Ovary (tissue), 9 donors: ENCODE results near the gene ZNF329. TPM values are rescaled to one million over a fixed set of nuclear protein-coding genes. Genes with fewer than 3 reads are reported as not detected.

Source experiments
- DNase-seq, 5 donors: peaks; one replicate each; pipeline ENCODE4 v3.0.0-alpha.2; 2019 to 2020
- H3K27ac ChIP-seq, 2 donors: fragments of 200-600 bp; one replicate each; pipeline versions ENCODE4 v1.5.1 to v1.8.0; 2019 to 2022
- H3K27me3 ChIP-seq: fragments of 200-600 bp; one replicate; pipeline ENCODE4 v1.8.0; 2022
- H3K36me3 ChIP-seq: fragments of 200-600 bp; sonication (generic); one replicate; pipeline ENCODE4 v1.5.1; 2019
- H3K4me1 ChIP-seq: one replicate; pipeline ENCODE4 v1.8.1; 2013; ENCODE audit warnings: mild to moderate bottlenecking, moderate library complexity; ENCODE audit not compliant: insufficient read depth
- H3K4me3 ChIP-seq: fragments of 200-600 bp; sonication (generic); one replicate; pipeline ENCODE4 v1.5.1; 2017
- H3K9me3 ChIP-seq, 2 donors: fragments of 200-600 bp in 1 of 2; sonication (generic) in 1 of 2; one replicate each; pipeline versions ENCODE4 v1.5.1 to v1.8.1; 2013 to 2019; ENCODE audit warnings: mild to moderate bottlenecking in 1 of 2, moderate library complexity in 1 of 2
- EP300 ChIP-seq: sonication (generic); formaldehyde crosslinking; IDR thresholded peaks from one replicate; pipeline ENCODE4 v1.6.1; 2017; ENCODE audit warnings: antibody characterized with exemption
- POLR2A ChIP-seq: fragments of 450-650 bp; IDR thresholded peaks from one replicate; pipeline ENCODE4 v1.6.1; 2017; ENCODE audit warnings: antibody characterized with exemption, mild to moderate bottlenecking, moderate library complexity
- WGBS, 3 donors: extraction: QIAGEN DNeasy Blood & Tissue Kit in 1 of 3; methylation state at CpG; one replicate each; pipeline versions ENCODE4 v1.1.5 to v1.1.7; 2013 to 2017; 5-methylcytosine and 5-hydroxymethylcytosine counted together
- intact Hi-C, 4 donors: fragments of 100-400 bp; cut with DNase I; formaldehyde crosslinking; loops; one replicate each; pipeline versions ENCODE4 v1.11.0 to v1.15.1; 2022 to 2023
- polyA plus RNA-seq, 2 donors: library from polyadenylated mRNA; stranded (reverse); fragments of 200-250 nt in 1 of 2; fragments of 350-450 nt in 1 of 2; fragmentation: Illumina TruSeq in 1 of 2; extraction: RNeasy Lipid Tissue Mini Kit (QIAGEN cat#74804) in 1 of 2; gene quantifications; one replicate each; pipeline ENCODE4 v1.2.3, GENCODE V29; 2013 to 2014
- total RNA-seq, 7 donors: library from RNA; depleted of rRNA in 2 of 7; stranded (reverse); fragments of >200 nt in 2 of 7; fragmentation: NEBNext Ultra II Directional in 3 of 7; extraction: Animal tissue kit (Norgen Biotek cat#: 25700) in 3 of 7; gene quantifications; one replicate each; pipeline versions ENCODE4 v1.1.0 to v1.2.4, GENCODE V29; 2016 to 2023
- TF ChIP-seq, protein P1 (sequence below), 3 donors: fragments of 450-650 bp in 2 of 3; fragments of 200-600 bp in 1 of 3; IDR thresholded peaks; one replicate each; pipeline versions ENCODE4 v1.5.1 to v1.8.0; 2016 to 2022; ENCODE audit warnings: antibody characterized with exemption in 3 of 3, mild to moderate bottlenecking in 1 of 3
- donor health status: DM: no; HTN: no; CAD: no; lungs with moderate emphysema.
- donor health status: DM: no; HTN: no; CAD: no.
- donor health status: Bipolar disorder and iron deficiency.
- donor health status: DM: yes; HTN: yes; CAD: no.
- donor health status: DM: no; HTN: no; CAD: no.
- donor health status: DM: yes; HTN: yes; CAD: no.

ZNF329 gene
- total and polyA plus RNA-seq, 9 donors = 5.6 to 16.9 (median 13.5) TPM

GRCh38 chr19:58107778-58108545 is 42.6 kb downstream of the ZNF329 start:
- Histone ChIP-seq H3K36me3 (no peaks in the 10 kb centered on the region), H3K27me3 (no peaks in the 10 kb centered on the region), H3K27ac (no peak overlapping the region), H3K4me3 (no peak overlapping the region), H3K9me3 (peaks cover 5 to 45% of the 10 kb centered on the region in 2 donors), H3K4me1 (no peaks in the 10 kb centered on the region)
- intact Hi-C loops = no loop called here
- TF ChIP-seq EP300 (no peak), POLR2A (no peak)
- TF ChIP-seq, protein P1, sequence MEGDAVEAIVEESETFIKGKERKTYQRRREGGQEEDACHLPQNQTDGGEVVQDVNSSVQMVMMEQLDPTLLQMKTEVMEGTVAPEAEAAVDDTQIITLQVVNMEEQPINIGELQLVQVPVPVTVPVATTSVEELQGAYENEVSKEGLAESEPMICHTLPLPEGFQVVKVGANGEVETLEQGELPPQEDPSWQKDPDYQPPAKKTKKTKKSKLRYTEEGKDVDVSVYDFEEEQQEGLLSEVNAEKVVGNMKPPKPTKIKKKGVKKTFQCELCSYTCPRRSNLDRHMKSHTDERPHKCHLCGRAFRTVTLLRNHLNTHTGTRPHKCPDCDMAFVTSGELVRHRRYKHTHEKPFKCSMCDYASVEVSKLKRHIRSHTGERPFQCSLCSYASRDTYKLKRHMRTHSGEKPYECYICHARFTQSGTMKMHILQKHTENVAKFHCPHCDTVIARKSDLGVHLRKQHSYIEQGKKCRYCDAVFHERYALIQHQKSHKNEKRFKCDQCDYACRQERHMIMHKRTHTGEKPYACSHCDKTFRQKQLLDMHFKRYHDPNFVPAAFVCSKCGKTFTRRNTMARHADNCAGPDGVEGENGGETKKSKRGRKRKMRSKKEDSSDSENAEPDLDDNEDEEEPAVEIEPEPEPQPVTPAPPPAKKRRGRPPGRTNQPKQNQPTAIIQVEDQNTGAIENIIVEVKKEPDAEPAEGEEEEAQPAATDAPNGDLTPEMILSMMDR (IDR thresholded peaks at IDR 0.05) = no peak
- 79 to 88% (median 83%) methylated on average over 7 of the region's 7 CpGs for WGBS, 3 donors
- DNase-seq = no peak

DNA sequence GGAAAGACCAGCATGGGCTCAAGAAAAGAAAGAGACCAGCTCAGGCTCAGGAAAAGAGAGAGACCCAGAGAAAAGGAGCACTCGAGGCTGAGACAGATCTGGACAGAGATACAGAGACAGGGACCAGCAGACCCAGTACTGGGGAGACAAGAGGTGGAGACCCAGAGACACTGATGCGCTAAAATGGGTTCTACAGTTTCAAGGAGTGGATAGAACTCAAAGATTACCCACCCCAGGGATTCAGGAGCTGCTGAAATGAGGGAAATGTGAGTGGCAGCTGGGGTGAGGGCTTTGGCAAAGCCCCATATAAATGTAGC is 51.9 kb downstream of the ZNF329 start:
- Histone ChIP-seq H3K27ac (peak overlapping the region; percentile 78 to 86), H3K4me1 (peaks cover 6% of the 10 kb centered on the region), H3K4me3 (peak overlapping the region; percentile 86), H3K36me3 (no peaks in the 10 kb centered on the region), H3K9me3 (no peaks in the 10 kb centered on the region), H3K27me3 (no peaks in the 10 kb centered on the region)
- DNase-seq = no peak
- intact Hi-C loops = no loop called here
- TF ChIP-seq POLR2A = no peak
- TF ChIP-seq, protein P1 (IDR thresholded peaks at IDR 0.05) = no peak
- TF ChIP-seq EP300 = no peak
- WGBS, 3 donors = 8 to 13% (median 12%) methylated on average over 2 of the region's 2 CpGs

GRCh38 chr19:58097781-58098681 is 52.6 kb downstream of the ZNF329 start, which contains the start of gene ZSCAN18:
TSS of gene ZSCAN18 (minus strand) at chr19:58098231. CDS start at chr19:58090267, 7,964 bp downstream.
- Histone ChIP-seq H3K36me3 (no peaks in the 10 kb centered on the region), H3K9me3 (peaks cover 0 to under 1% of the 10 kb centered on the region in 2 donors), H3K27me3 (no peaks in the 10 kb centered on the region), H3K4me3 (peak within 1 kb of the TSS; percentile 86), H3K4me1 (peaks cover 6% of the 10 kb centered on the region), H3K27ac (peak within 1 kb of the TSS; percentile 86 to 90)
- WGBS, 3 donors = 0 to 2% (median 1%) methylated on average over 63 to 67 of the region's 67 CpGs
- intact Hi-C loops = no loop called here
- peak; percentile 97 to 99 (median 99) for DNase-seq
- TF ChIP-seq POLR2A = peak; percentile 90
- peak; percentile 76 for TF ChIP-seq EP300
- TF ChIP-seq, protein P1 (IDR thresholded peaks at IDR 0.05) = no peak

DNA sequence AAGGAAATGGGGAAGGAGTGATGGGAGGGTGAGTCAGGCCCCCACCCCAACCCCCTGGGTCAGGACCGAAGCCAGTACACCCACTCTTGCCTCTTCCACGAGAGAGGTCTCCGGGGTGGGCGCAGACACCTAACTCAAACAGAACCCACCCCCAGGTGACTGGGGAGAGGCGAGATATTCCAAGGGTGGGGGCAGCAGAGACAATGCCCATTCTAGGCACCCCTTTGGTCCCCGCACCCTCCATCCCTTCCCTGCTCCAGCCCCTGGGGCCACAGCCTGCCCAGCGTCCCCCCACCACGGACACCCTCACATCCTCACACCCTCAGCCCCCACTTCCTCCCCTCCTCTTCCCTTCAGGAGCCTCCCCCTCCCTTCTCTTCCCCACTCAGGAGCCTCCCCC is 53.2 kb downstream of the ZNF329 start:
- WGBS, 3 donors = 33 to 41% (median 40%) methylated on average over 8 of the region's 8 CpGs
- peak overlapping the region; percentile 45 to 86 for H3K27ac ChIP-seq
- peaks cover 6% of the 10 kb centered on the region for H3K4me1 ChIP-seq
- intact Hi-C loops = no loop called here
- H3K4me3 ChIP-seq = peak overlapping the region; percentile 86
- H3K9me3 ChIP-seq = peaks cover 0 to 6% of the 10 kb centered on the region in 2 donors
- peak in 2 of 5 donors; percentile 37 to 43 for DNase-seq
- no peaks in the 10 kb centered on the region for H3K36me3 ChIP-seq
- no peaks in the 10 kb centered on the region for H3K27me3 ChIP-seq
- TF ChIP-seq POLR2A (no peak), EP300 (no peak)
- TF ChIP-seq, protein P1 (IDR thresholded peaks at IDR 0.05) = no peak
